Stimulated activated CD4-positive, alpha-beta T cell treated with anti-CD3 and anti-CD28 coated beads, TNF-alpha, amount 100 ng/mL, for 48 hours (primary cell): Measurements from ENCODE around the gene LETM1.

Experiments
- DNase-seq, 3 donors: peaks; one replicate each; pipeline ENCODE4 v3.0.0-alpha.2; 2020; ENCODE audit warnings: low read depth in 3 of 3

Gene LETM1

DNA sequence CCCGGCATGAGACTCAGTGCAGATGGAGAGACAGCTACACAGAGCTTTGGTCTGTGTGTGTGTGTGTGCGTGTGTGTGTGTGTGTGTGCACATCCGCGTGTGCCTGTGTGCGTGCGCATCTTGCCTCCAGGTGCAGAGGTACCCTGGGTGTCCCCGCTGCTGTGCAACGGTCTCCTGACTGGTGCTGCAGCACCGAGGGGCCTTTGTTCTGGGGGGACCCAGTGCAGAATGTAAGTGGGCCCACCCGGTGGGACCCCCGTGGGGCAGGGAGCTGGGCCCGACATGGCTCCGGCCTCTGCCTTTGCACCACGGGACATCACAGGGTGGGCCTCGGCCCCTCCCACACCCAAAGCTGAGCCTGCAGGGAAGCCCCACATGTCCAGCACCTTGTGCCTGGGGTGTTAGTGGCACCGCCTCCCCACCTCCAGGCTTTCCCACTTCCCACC lies 48.6 kb downstream of the LETM1 start:
- DNase-seq: no peak

DNA sequence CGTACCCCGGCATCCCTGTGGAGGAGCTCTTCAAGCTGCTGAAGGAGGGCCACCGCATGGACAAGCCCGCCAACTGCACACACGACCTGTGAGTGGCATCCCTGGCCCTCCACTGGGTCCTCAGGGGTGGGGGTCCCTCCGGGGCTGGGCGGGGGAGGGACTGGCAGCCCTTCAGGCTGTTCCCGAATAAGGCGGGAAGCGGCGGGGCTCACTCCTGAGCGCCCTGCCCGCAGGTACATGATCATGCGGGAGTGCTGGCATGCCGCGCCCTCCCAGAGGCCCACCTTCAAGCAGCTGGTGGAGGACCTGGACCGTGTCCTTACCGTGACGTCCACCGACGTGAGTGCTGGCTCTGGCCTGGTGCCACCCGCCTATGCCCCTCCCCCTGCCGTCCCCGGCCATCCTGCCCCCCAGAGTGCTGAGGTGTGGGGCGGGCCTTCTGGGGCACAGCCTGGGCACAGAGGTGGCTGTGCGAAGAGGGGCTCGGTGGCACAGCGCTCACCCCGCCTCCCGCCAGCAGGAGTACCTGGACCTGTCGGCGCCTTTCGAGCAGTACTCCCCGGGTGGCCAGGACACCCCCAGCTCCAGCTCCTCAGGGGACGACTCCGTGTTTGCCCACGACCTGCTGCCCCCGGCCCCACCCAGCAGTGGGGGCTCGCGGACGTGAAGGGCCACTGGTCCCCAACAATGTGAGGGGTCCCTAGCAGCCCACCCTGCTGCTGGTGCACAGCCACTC lies 49.2 kb downstream of the LETM1 start:
- no peak for DNase-seq

DNA sequence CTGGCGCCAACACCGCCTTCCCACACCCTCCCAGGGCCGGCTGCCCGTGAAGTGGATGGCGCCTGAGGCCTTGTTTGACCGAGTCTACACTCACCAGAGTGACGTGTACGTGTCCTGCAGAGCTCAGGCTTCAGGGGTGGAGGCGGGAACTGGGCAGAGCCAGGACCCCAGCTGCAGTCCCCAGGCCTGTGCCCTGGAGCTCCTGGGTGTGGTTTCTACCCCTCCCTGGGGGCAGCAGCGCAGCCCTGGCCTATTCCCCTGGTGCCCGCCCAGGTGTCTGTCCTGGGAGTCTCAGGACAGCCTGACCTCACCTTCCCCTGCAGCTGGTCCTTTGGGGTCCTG lies 49.8 kb downstream of the LETM1 start:
- DNase-seq: no peak

DNA sequence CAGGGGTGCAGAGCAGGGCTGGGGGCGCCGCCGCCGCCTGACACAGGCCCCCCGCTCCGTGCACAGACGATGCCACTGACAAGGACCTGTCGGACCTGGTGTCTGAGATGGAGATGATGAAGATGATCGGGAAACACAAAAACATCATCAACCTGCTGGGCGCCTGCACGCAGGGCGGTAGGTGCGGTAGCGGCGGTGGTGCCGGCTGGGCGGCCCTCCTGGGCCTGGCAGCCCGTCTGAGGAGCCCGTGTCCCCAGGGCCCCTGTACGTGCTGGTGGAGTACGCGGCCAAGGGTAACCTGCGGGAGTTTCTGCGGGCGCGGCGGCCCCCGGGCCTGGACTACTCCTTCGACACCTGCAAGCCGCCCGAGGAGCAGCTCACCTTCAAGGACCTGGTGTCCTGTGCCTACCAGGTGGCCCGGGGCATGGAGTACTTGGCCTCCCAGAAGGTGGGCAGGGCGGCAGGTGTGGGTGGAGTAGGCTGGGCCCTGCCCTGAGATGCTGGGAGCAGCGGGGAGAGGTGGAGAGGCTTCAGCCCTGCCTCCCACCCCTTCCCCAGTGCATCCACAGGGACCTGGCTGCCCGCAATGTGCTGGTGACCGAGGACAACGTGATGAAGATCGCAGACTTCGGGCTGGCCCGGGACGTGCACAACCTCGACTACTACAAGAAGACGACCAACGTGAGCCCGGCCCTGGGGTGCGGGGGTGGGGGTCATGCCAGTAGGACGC lies 50.3 kb downstream of the LETM1 start:
- no peak for DNase-seq

DNA sequence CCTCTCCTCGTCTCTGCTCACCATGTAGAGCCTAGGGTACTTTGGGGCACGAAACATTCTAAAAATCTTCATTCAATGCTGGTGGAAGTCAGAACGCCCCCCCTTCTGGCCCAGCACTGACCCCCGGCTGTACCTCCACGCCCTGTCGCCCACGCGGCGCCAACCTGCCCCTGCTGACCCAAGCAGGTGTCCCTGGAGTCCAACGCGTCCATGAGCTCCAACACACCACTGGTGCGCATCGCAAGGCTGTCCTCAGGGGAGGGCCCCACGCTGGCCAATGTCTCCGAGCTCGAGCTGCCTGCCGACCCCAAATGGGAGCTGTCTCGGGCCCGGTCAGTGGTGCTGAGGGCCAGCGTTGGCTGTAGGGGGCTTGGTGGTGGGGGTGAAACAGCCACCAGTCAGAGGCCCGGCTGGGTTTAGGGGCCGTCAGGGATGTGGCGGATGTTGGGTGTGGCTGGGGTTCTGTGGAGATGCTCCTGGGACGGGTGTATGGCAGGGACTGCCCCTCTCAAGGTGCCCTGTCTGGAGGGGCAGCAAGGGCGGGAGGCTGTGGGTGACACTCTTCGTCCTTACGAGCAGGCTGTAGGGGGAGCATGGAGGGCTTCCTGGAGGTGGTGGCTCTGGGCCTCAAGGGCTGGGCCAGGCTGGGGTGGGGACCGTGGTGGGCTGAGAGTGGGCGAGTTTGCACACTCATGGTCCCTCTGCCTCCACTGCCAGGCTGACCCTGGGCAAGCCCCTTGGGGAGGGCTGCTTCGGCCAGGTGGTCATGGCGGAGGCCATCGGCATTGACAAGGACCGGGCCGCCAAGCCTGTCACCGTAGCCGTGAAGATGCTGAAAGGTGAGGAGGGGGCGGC lies 51.1 kb downstream of the LETM1 start:
- DNase-seq: no peak

DNA sequence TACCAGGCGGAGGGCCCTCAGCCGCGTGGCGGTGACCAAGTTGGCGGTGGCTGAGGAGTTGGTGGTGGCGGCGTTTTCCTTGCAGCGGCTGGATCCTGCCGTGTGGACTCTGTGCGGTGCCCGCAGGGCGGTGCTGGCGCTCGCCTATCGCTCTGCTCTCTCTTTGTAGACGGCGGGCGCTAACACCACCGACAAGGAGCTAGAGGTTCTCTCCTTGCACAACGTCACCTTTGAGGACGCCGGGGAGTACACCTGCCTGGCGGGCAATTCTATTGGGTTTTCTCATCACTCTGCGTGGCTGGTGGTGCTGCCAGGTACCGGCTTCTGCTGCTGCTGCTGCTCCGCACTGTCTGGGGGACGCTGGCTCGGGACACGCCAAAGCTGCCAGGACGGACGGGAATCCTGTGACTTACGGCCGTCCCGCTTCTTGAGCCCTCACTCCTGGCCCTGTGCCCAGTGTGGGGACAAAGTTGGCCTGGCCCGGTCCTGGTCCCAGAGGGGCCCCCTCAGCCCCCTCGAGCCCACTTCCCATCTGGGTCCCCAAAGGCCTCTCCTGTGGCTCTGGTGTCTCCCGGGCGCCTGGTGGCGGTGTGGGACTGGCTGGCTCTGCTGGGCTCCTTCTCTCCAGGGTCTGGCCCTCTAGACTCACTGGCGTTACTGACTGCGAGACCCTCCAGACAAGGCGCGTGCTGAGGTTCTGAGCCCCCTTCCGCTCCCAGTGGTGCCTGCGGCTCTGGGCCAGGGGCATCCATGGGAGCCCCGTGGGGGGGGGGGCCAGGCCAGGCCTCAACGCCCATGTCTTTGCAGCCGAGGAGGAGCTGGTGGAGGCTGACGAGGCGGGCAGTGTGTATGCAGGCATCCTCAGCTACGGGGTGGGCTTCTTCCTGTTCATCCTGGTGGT lies 52.2 kb downstream of the LETM1 start:
- DNase-seq: no peak

DNA sequence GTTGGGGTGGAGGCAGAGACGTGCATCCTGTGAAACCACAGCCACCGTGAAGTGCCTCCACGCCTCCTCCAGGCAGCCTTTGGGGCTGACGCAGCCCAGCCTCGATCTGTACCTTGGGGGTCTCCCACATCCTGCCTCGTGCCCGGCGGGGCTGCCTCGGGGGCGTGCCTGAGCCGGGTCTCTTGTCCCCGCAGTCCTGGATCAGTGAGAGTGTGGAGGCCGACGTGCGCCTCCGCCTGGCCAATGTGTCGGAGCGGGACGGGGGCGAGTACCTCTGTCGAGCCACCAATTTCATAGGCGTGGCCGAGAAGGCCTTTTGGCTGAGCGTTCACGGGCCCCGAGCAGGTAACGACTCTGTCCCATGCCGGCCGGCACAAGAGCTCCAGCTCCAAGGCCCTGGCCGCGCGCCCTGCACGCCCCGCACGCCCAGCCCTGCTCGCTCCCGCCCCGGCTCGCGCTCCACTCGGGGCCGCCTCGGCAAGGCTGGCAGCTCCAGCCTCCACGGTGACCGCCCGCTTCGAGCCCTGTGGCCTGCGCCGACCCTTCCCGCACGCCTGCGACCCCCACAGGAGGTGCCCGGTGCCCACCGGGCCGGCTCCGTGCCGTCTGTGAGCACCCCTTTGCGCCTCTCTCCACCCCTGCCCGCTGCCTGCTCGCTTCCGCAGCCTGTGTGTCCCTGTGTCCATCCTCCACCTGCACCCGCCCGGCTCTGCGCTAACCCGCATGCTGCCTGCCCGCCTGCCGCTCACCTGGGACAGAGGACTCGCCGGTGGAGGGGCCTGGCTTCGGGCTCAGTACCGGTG lies 53.0 kb downstream of the LETM1 start:
- DNase-seq: no peak

DNA sequence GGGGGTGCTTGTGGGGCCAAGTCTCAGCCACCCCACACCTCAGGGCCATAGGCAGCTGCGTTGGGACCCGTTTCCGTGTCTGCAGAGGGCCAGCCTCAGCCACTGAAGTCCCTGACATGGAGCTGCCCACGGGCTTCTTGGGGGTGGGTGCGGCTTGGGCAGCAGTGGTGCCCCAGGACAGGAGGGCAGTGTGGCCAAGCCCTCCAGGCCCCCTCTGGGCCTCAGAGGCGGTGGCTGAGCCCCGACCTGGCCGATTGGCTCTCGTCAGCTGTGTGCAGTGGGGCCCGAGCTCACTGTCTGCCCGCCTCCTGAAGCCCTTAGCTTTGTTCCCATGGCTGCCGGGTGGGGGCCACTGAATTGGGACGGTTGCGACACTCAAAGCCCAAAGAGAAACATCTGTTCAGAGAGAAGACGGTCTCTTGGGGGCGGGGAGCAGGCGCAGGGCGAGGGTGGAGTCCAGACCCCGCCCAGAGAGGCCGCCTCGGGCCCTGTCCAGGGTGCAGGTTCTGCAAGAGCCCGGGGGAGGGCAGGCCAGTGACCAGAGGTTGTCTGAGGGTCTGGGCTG lies 53.7 kb downstream of the LETM1 start:
- no peak for DNase-seq

DNA sequence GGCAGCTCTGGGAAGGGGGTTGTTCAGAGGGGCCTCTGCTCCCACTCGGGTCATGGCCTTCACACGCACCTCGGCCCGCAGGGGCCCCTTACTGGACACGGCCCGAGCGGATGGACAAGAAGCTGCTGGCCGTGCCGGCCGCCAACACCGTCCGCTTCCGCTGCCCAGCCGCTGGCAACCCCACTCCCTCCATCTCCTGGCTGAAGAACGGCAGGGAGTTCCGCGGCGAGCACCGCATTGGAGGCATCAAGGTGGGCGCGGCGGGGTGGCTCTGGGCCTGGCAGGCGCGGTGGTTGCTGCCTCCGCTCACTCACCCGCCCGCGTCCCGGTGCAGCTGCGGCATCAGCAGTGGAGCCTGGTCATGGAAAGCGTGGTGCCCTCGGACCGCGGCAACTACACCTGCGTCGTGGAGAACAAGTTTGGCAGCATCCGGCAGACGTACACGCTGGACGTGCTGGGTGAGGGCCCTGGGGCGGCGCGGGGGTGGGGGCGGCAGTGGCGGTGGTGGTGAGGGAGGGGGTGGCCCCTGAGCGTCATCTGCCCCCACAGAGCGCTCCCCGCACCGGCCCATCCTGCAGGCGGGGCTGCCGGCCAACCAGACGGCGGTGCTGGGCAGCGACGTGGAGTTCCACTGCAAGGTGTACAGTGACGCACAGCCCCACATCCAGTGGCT lies 54.5 kb downstream of the LETM1 start:
- no peak for DNase-seq

DNA sequence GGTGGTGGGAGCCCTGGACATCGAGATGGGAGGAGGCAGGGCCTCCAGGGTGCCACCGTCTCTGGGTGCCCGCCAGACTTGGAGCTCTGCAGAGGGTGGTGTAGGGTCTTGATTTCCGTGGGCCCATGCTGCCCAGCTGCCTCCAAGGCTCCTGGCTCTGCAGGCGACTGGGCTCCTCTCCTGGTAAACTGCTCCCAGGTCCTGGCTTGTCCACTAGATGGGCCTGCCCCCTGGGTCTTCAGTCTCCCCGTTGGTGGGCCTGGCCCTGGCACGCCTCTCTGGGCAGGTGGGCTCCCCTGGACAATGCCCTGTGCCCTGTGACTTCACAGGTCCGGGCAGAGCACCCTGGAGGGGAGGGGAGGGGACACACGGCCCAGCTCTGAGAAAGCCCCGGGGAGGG lies 55.2 kb downstream of the LETM1 start:
- DNase-seq: no peak

DNA sequence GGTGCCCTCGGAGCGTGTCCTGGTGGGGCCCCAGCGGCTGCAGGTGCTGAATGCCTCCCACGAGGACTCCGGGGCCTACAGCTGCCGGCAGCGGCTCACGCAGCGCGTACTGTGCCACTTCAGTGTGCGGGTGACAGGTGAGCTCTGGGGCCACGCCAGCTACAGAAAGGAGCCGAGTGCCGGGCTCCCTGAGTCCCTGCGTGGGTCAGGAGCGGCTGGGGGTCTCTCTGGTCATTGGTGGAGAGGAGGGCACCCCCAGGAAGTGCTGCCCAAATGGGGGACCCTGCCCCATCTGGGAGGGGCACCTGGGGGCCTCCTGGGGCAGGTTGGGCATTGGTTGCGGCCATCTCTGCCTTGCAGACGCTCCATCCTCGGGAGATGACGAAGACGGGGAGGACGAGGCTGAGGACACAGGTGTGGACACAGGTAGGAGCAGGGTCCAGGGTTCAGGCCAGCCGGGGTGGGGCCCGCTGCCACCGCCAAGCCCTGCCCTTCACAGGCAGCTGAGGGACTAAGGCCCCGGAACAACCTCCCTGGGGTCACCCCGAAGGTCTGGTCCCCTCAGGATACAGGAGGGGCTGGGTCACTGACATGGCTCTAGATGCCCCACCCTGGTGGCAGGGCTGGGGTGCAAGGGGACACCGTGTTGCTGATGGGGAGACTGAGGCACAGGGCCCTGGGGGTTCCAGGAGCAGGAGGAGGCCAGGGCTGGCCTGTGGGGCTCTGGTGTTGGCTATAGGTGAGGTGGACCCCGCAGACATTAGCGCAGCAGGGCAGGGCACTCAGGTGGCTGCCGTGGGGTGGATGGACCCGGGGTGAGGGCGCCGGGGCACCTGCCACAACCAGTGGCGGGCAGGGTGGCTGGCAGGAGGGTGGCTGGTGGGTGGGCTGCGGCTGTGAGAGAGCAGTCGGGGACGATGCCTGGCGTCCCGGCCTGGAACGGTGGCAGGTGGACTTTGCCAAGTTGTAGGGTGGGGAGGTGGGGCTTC lies 56.3 kb downstream of the LETM1 start:
- no peak for DNase-seq

DNA sequence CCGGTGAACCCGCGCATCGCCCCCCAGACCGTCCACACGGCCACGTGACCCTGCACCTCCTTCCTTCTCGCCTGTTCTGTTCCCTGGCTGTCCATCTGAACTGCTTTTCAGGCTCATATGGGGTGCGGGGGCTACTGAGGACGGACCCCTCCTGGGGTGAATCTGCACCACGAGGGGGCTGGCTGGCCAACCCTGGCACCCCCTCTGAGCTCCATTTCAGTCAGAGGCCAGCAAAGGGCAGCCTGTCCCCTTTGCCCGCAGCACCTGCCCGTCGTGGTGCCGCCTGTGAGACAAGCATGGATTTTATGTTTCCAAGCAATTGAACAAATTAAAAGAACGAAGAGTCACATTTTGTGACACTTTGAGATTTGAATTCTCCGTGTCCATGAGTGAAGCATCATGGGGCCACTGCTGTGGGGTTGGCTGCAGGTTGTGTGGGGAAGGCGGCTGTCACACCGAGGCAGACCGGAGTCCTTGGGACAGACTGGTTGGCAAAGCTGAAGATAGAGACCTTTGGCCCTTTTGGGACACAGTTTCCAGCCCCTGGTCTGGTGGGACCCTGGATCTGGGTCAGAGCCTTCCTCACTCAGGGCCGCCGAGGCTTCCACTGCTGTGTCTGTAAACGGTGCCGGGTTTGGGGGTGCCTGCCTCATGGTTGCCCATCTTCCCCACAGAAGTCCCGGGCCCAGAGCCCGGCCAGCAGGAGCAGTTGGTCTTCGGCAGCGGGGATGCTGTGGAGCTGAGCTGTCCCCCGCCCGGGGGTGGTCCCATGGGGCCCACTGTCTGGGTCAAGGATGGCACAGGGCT lies 57.2 kb downstream of the LETM1 start:
- DNase-seq: no peak

DNA sequence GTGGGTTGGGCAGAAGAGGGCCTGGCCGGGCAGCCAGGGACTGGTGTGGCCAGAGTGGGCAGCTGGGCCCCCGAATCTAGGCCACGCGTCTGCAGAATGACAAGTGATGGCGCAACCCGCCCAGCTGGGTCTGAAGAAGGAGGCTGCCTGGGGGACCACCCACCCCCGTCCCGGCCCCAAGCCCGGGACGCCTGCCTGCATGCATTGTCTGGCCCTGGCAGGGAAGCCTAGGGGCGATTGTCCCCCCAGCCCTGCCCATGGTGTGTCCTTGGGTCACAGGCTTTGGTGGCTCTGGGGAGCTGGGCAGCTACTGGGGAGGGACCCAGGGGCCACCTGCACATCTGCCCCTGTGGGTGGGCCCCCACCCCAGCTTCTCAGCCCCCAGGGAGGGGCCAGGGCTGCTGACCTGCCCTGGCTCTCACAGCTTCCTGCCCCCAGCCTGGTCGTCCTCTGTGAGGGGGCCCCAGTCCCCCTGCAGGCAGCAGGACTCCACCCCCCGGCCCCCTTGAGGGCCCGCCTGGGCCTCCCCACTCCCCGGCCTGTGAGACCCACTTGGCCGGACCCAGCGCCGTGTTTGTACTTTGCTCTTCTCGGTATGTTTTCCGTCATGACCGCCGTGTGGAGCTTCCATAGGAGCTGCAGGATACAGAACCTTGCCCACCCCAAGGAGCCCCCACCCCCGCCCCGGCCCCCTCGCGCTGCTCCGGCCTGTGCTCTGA lies 57.9 kb downstream of the LETM1 start:
- no peak for DNase-seq

DNA sequence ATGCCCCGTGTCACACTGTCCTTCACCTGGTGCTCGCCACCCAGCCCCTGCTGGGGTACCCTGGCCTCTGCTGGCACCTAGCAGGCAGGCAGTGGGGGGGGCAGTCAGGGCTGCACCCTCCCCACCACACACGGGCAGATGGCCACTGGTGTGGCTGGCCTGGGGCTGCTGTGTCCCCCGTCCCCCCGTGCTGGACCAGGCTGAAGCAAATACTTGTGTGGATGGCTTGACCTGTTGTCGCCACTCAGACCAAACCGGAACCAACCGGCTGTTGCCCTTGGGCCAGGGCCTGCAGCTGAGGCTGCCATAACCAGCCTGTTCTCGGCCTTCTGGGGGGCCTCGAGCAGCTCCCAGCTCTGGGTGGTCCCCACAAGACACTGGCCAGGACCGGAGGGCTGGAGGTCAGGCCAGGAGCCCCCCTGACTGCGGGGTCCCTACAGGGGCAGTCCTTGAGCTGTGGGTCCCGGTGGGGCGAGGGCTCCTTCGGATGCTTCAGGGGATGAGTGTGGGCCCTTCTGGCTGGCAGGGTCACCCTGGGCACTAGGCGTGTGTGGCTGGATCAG lies 58.6 kb downstream of the LETM1 start:
- DNase-seq: no peak

DNA sequence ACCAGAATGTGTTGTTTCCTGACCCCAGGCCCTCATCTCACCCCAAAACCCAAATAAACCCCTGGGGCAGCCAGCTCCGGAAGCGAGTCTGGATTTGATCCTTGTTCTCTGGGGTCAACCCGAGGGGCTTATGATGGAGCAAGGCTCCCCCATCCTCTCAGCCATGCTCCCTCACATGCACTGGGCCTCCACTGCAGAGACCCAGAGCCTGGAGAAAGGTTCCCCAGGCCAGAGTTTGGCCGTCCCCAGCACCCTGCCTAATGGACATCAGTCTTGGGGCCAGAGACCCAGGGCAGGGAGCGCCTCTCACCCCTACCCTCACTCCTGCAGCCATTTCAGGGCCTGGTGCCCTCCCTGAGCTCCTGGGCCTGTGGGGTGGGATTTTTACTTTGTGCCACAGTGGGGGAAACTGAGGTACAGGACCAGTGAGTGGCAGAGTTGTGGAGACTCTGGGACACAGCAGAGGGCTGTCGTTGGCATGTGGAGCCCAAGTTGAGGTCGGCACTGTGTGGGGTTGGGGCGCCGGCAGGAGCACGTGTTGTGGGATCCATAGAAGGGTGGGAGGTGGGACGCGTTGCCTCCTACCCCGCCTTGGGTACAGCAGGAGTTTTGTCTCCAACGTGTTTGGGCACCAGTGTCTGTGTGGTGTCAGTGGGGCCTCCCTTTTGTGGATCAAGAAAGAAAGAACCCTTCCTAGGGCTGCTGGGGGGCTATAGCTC lies 59.3 kb downstream of the LETM1 start:
- no peak for DNase-seq
